Stimulated activated CD8-positive, alpha-beta memory T cell treated with anti-CD3 and anti-CD28 coated beads, Interleukin-7, amount 100 ng/mL, for 1 hour (primary cell): Measurements from ENCODE around the gene RAD51B.
A peak's percentile ranks its signal among the peaks of the same experiment; 100 is the strongest.

Source experiments
- DNase-seq, 2 donors: peaks; one replicate each; pipeline ENCODE4 v3.0.0-alpha.2; 2020; ENCODE audit warnings: low read depth in 2 of 2

Gene RAD51B

GRCh38 chr14:68723808-68724268 is 904.3 kb downstream of the RAD51B start:
- no peak for DNase-seq

- DNase-seq: no peak
These were observed 905.3 kb downstream of the RAD51B start for GRCh38 chr14:68724914-68725313.

GRCh38 chr14:68726093-68726695 is 906.6 kb downstream of the RAD51B start:
- DNase-seq: no peak

- no peak for DNase-seq
These were observed 907.9 kb downstream of the RAD51B start for GRCh38 chr14:68727315-68728047.

GRCh38 chr14:68728342-68729106 is 908.9 kb downstream of the RAD51B start:
- DNase-seq: no peak

- no peak for DNase-seq
These were observed 910.0 kb downstream of the RAD51B start for GRCh38 chr14:68729556-68729955.

GRCh38 chr14:68730348-68730747 is 910.8 kb downstream of the RAD51B start:
- no peak for DNase-seq

- DNase-seq: no peak
These were observed 911.3 kb downstream of the RAD51B start for GRCh38 chr14:68730811-68731425.

GRCh38 chr14:68733086-68733914 is 913.7 kb downstream of the RAD51B start:
- no peak for DNase-seq

- DNase-seq: peak; percentile 12 to 24
These were observed 914.7 kb downstream of the RAD51B start for GRCh38 chr14:68734231-68734732.

GRCh38 chr14:68735856-68736255 is 916.3 kb downstream of the RAD51B start:
- no peak for DNase-seq

GRCh38 chr14:68736471-68736871 is 916.9 kb downstream of the RAD51B start:
- DNase-seq: no peak

- DNase-seq: no peak
These were observed 917.5 kb downstream of the RAD51B start for GRCh38 chr14:68737086-68737485.

- DNase-seq: no peak
These were observed 919.0 kb downstream of the RAD51B start for GRCh38 chr14:68738559-68738958.

- DNase-seq: no peak
These were observed 920.1 kb downstream of the RAD51B start for GRCh38 chr14:68739701-68740100.

GRCh38 chr14:68740788-68741476 is 921.4 kb downstream of the RAD51B start:
- DNase-seq: no peak

- no peak for DNase-seq
These were observed 921.9 kb downstream of the RAD51B start for GRCh38 chr14:68741477-68741791.

GRCh38 chr14:68741839-68742470 is 922.4 kb downstream of the RAD51B start:
- DNase-seq: no peak

- DNase-seq: no peak
These were observed 925.0 kb downstream of the RAD51B start for GRCh38 chr14:68744613-68745012.

GRCh38 chr14:68747393-68747792 is 927.8 kb downstream of the RAD51B start:
- DNase-seq: no peak
